HepG2 (cell line): ENCODE measurements around the gene BMPR1B. TPM values are rescaled to one million over a fixed set of nuclear protein-coding genes. Genes with fewer than 3 reads are reported as not detected.

Source experiments
- ATAC-seq: fragments of 200-7000 bp; cut with Tn5 transposase; 3 replicates; pipeline ENCODE4 v1.9.1; 2020; ENCODE audit warnings: mild to moderate bottlenecking, moderate library complexity
- BruUV-seq: library from RNA; stranded (reverse); fragments of 400-500 nt; replicated peaks from 2 replicates; lab custom pipeline; 2021; lab: Mats Ljungman, UMichigan
- CTCF ChIA-PET: fragments of 300-600 bp; formaldehyde crosslinking; extraction: SDS; loops from one replicate; lab custom pipeline; 2021; ENCODE audit warnings: low total read pairs, inconsistent platforms, low intra/inter-chr PET ratio; lab: Yijun Ruan, JAX
- POLR2A ChIA-PET: fragments of 350-600 bp; sonication (Branson Sonifier 250); formaldehyde crosslinking; loops from one replicate; lab custom pipeline; 2020; ENCODE audit warnings: antibody characterized with exemption, inconsistent platforms; lab: Yijun Ruan, JAX
- DNase-seq: peaks from one replicate; pipeline ENCODE4 v3.0.0-alpha.2; 2015; ENCODE audit warnings: low spot score
- FAIRE-seq: peaks from 3 replicates; lab custom pipeline; 2011; peaks lifted over from hg19 to GRCh38; lab: Jason Lieb, UNC
- H2AFZ ChIP-seq: one replicate; pipeline ENCODE4 v1.6.1; 2011; ENCODE audit warnings: low read length, inconsistent platforms
- H3K27ac ChIP-seq: fragments of 300-600 bp; 3 replicates; pipeline ENCODE4 v1.8.0; 2011; ENCODE audit warnings: mixed run types, mild to moderate bottlenecking, mixed read lengths, low read length, inconsistent platforms; ENCODE audit not compliant: insufficient read depth; ENCODE audit errors: extremely low read length
- H3K27me3 ChIP-seq, 2 experiments: fragments of 200-600 bp in 1 of 2; 2 replicates in 1 of 2; 3 replicates in 1 of 2; pipeline versions ENCODE4 v1.6.0 to v1.8.0; 2011; ENCODE audit warnings: low read length in 2 of 2, mild to moderate bottlenecking in 2 of 2, moderate library complexity in 2 of 2, inconsistent platforms in 1 of 2; ENCODE audit not compliant: insufficient read depth in 2 of 2, control insufficient read depth in 1 of 2
- H3K36me3 ChIP-seq, 2 experiments: fragments of 200-600 bp in 1 of 2; replicated peaks in 1 of 2; 2 replicates in 1 of 2; 3 replicates in 1 of 2; pipeline versions ENCODE4 v1.5.1 to v1.8.0; 2011; ENCODE audit warnings: low read length in 2 of 2, inconsistent platforms in 1 of 2; ENCODE audit not compliant: insufficient read depth in 2 of 2, control insufficient read depth in 1 of 2
- H3K4me1 ChIP-seq: 2 replicates; pipeline ENCODE4 v1.5.1; 2012; ENCODE audit warnings: low read length, inconsistent platforms; ENCODE audit not compliant: insufficient read depth
- H3K4me2 ChIP-seq: 2 replicates; pipeline ENCODE4 v1.6.0; 2011; ENCODE audit warnings: low read depth, low read length, inconsistent platforms
- H3K4me3 ChIP-seq, 3 experiments: fragments of 200-600 bp in 1 of 3; sonication (generic), shearing (Covaris generic) in 1 of 3; replicated peaks in 1 of 3; 2 replicates each; pipeline ENCODE4 v1.5.1; 2011 to 2016; ENCODE audit warnings: low read length in 3 of 3, inconsistent platforms in 2 of 3, low read depth in 2 of 3, mild to moderate bottlenecking in 2 of 3, control low read depth in 1 of 3, mixed read lengths in 1 of 3; ENCODE audit not compliant: insufficient read depth in 1 of 3
- H3K79me2 ChIP-seq: one replicate; pipeline ENCODE4 v1.6.1; 2011; ENCODE audit warnings: low read length, inconsistent platforms; ENCODE audit not compliant: insufficient read depth
- H3K9ac ChIP-seq: 2 replicates; pipeline ENCODE4 v1.6.0; 2011; ENCODE audit warnings: mild to moderate bottlenecking, low read depth, low read length, inconsistent platforms; ENCODE audit not compliant: insufficient read depth
- H3K9me3 ChIP-seq: 2 replicates; pipeline ENCODE4 v1.5.1; 2012; ENCODE audit warnings: mild to moderate bottlenecking, low read length
- H4K20me1 ChIP-seq: 2 replicates; pipeline ENCODE4 v1.6.0; 2011; ENCODE audit warnings: inconsistent platforms, mild to moderate bottlenecking, low read length, moderate library complexity; ENCODE audit not compliant: insufficient read depth
- CREM ChIP-seq, 2 experiments: sonication (generic) in 1 of 2; formaldehyde crosslinking in 1 of 2; IDR thresholded peaks; 2 replicates each; pipeline versions ENCODE4 v1.4.0 to v1.6.1; 2016 to 2020; ENCODE audit warnings: antibody characterized with exemption in 1 of 2, mild to moderate bottlenecking in 1 of 2, missing genetic modification reagents in 1 of 2
- DR1 ChIP-seq: sonication (generic); formaldehyde crosslinking; IDR thresholded peaks from 2 replicates; pipeline ENCODE4 v1.8.0; 2021; ENCODE audit warnings: mild to moderate bottlenecking, missing genetic modification reagents, inconsistent platforms
- FOXK1 ChIP-seq: sonication (generic); formaldehyde crosslinking; IDR thresholded peaks from 2 replicates; pipeline ENCODE4 v1.4.0; 2020; ENCODE audit warnings: low read depth, missing genetic modification reagents, borderline replicate concordance
- FOXP1 ChIP-seq, 2 experiments: fragments of 450-650 bp in 1 of 2; IDR thresholded peaks; 2 replicates each; pipeline ENCODE4 v1.6.1; 2017 to 2018; ENCODE audit warnings: antibody characterized with exemption in 1 of 2
- HMG20B ChIP-seq: conservative IDR thresholded peaks from 2 replicates; pipeline ENCODE4 v1.6.1; 2016; ENCODE audit warnings: missing genetic modification reagents, missing compliant biosample characterization
- MTERF4 ChIP-seq: sonication (generic); formaldehyde crosslinking; IDR thresholded peaks from 2 replicates; pipeline ENCODE4 v1.8.0; 2023; ENCODE audit warnings: mild to moderate bottlenecking, missing genetic modification reagents
- PHF20 ChIP-seq: sonication (generic); formaldehyde crosslinking; IDR thresholded peaks from 2 replicates; pipeline ENCODE4 v1.5.0; 2020; ENCODE audit warnings: mild to moderate bottlenecking, missing genetic modification reagents
- RFXAP ChIP-seq: sonication (generic); formaldehyde crosslinking; IDR thresholded peaks from 2 replicates; pipeline ENCODE4 v1.4.0; 2020; ENCODE audit warnings: missing genetic modification reagents, borderline replicate concordance
- SMAD1 ChIP-seq: sonication (generic); formaldehyde crosslinking; IDR thresholded peaks from 2 replicates; pipeline ENCODE4 v1.4.0; 2020; ENCODE audit warnings: missing genetic modification reagents, low read depth, mild to moderate bottlenecking, borderline replicate concordance
- TARDBP ChIP-seq: sonication (generic); formaldehyde crosslinking; IDR thresholded peaks from 2 replicates; pipeline ENCODE4 v1.8.0; 2022; ENCODE audit warnings: mild to moderate bottlenecking, missing genetic modification reagents
- ZNF180 ChIP-seq: sonication (generic); formaldehyde crosslinking; IDR thresholded peaks from 2 replicates; pipeline ENCODE4 v1.4.0; 2020; ENCODE audit warnings: low read depth, missing genetic modification reagents, borderline replicate concordance
- ZNF274 ChIP-seq: sonication (generic); formaldehyde crosslinking; IDR thresholded peaks from 2 replicates; pipeline ENCODE4 v1.5.1; 2020; ENCODE audit warnings: mild to moderate bottlenecking, missing genetic modification reagents
- ZNF3 ChIP-seq: IDR thresholded peaks from 2 replicates; pipeline ENCODE4 v1.7.0; 2017; ENCODE audit warnings: inconsistent platforms
- ZNF562 ChIP-seq: sonication (generic); formaldehyde crosslinking; IDR thresholded peaks from 2 replicates; pipeline ENCODE4 v1.8.0; 2022; ENCODE audit warnings: missing genetic modification reagents, borderline replicate concordance
- ZNF576 ChIP-seq: sonication (generic); formaldehyde crosslinking; IDR thresholded peaks from 2 replicates; pipeline ENCODE4 v1.4.0; 2020; ENCODE audit warnings: mild to moderate bottlenecking, missing genetic modification reagents
- ZNF616 ChIP-seq: sonication (generic); formaldehyde crosslinking; IDR thresholded peaks from 2 replicates; pipeline ENCODE4 v1.5.0; 2020; ENCODE audit warnings: low read depth, mild to moderate bottlenecking, missing genetic modification reagents
- ZNF782 ChIP-seq: sonication (generic); formaldehyde crosslinking; IDR thresholded peaks from 2 replicates; pipeline ENCODE4 v1.4.0; 2020; ENCODE audit warnings: missing genetic modification reagents, mild to moderate bottlenecking, borderline replicate concordance
- ZNF83 ChIP-seq: sonication (generic); formaldehyde crosslinking; IDR thresholded peaks from 2 replicates; pipeline ENCODE4 v1.4.0; 2020; ENCODE audit warnings: missing genetic modification reagents, mild to moderate bottlenecking, borderline replicate concordance
- ZXDC ChIP-seq: sonication (generic); formaldehyde crosslinking; IDR thresholded peaks from 2 replicates; pipeline ENCODE4 v1.5.0; 2020; ENCODE audit warnings: mild to moderate bottlenecking, missing genetic modification reagents
- WGBS: methylation state at CpG from one replicate; pipeline ENCODE4 v1.1.6; 2017; ENCODE audit warnings: low lambda C conversion rate; 5-methylcytosine and 5-hydroxymethylcytosine counted together
- in situ Hi-C: cut with HindIII; loops from 2 replicates; pipeline ENCODE4 v1.10.0; 2017; ENCODE audit warnings: low pct_unique_long_range_greater_than_20kb; ENCODE audit not compliant: extremely low pct_ligation_motif_present
- intact Hi-C: fragments of 100-400 bp; cut with micrococcal nuclease; formaldehyde crosslinking; loops from one replicate; pipeline ENCODE4 v1.10.0; 2022; ENCODE audit not compliant: unreplicated experiment
- polyA plus RNA-seq, 8 experiments: library from polyadenylated mRNA; depleted of rRNA in 3 of 8; stranded (reverse) in 7 of 8; unstranded in 1 of 8; fragments of >200 nt; fragmentation: Illumina TruSeq in 4 of 8; extraction: Trizol in 4 of 8; gene quantifications; 2 replicates each; pipeline versions ENCODE4 v1.2.1 to v1.2.3, GENCODE V29; 2011 to 2016; ENCODE audit warnings: low read depth in 4 of 8, missing spikeins in 1 of 8, mixed read lengths in 1 of 8; ENCODE audit not compliant: insufficient read depth in 1 of 8
- total RNA-seq, 5 experiments: library from RNA; depleted of rRNA; stranded (reverse); fragments of >200 nt; fragmentation: Illumina TruSeq; extraction: Trizol; gene quantifications; 2 replicates each; pipeline ENCODE4 v1.2.3, GENCODE V29; 2016; ENCODE audit warnings: low read depth in 1 of 5
- TF ChIP-seq, protein P1 (sequence below): sonication (generic); formaldehyde crosslinking; IDR thresholded peaks from 2 replicates; pipeline ENCODE4 v1.4.0; 2020; ENCODE audit warnings: mild to moderate bottlenecking, missing genetic modification reagents

Gene BMPR1B
- total and polyA plus RNA-seq, 2 of the 13 experiments (the other 11 are each of a cell fraction or from before 2014, with no cell fraction given): 0.07 TPM; not detected in 1

GRCh38 chr4:95020521-95020920, 262.8 kb downstream of the BMPR1B start:
- no peaks in the 10 kb centered on the region for H3K79me2 ChIP-seq
- no peak overlapping the region for H3K4me3 ChIP-seq
- H3K27me3 ChIP-seq: no peaks in the 10 kb centered on the region
- POLR2A ChIA-PET: no interaction called here
- in situ Hi-C loops (no loop called here), intact Hi-C loops (no loop called here)
- FAIRE-seq (no peak), DNase-seq (no peak), ATAC-seq (no peak)
- H3K4me1 ChIP-seq: 0 out of 2 replicates have a peak, but pooled peaks cover 7% of the 10 kb centered on the region
- CTCF ChIA-PET: no interaction called here
- no peak for TF ChIP-seq CREM (IDR thresholded peaks at IDR 0.05)
- no peak for TF ChIP-seq CREM (CRISPR knock-in tag; IDR thresholded peaks at IDR 0.05)
- no peak for TF ChIP-seq ZNF782 (CRISPR knock-in tag)
- no peak for TF ChIP-seq TARDBP (CRISPR knock-in tag)
- TF ChIP-seq SMAD1 (CRISPR knock-in tag): no peak
- TF ChIP-seq ZNF83 (CRISPR knock-in tag): no peak
- no peak for TF ChIP-seq MTERF4 (CRISPR knock-in tag)
- TF ChIP-seq, protein P1, sequence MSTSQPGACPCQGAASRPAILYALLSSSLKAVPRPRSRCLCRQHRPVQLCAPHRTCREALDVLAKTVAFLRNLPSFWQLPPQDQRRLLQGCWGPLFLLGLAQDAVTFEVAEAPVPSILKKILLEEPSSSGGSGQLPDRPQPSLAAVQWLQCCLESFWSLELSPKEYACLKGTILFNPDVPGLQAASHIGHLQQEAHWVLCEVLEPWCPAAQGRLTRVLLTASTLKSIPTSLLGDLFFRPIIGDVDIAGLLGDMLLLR (CRISPR knock-in tag): no peak
- no peak for TF ChIP-seq ZNF274 (CRISPR knock-in tag)
- TF ChIP-seq RFXAP: no peak
- TF ChIP-seq ZNF3 (CRISPR knock-in tag): no peak
- no peak for TF ChIP-seq ZNF562 (CRISPR knock-in tag)
- no peak for TF ChIP-seq ZXDC (CRISPR knock-in tag)
- no peak for TF ChIP-seq HMG20B (CRISPR knock-in tag)
- TF ChIP-seq FOXK1 (CRISPR knock-in tag): no peak
- no peak for TF ChIP-seq DR1 (CRISPR knock-in tag)
- TF ChIP-seq ZNF576 (CRISPR knock-in tag): no peak
- TF ChIP-seq ZNF616: no peak
- TF ChIP-seq ZNF180 (CRISPR knock-in tag): no peak
- no peak for TF ChIP-seq FOXP1 (IDR thresholded peaks at IDR 0.05)
- no peak for TF ChIP-seq FOXP1 (CRISPR knock-in tag; IDR thresholded peaks at IDR 0.05)
- no peak for TF ChIP-seq PHF20
- no peaks in the 10 kb centered on the region for H4K20me1 ChIP-seq
- no peak overlapping the region for H2AFZ ChIP-seq
- no peak overlapping the region for H3K9ac ChIP-seq
- WGBS: 45% methylated on average over 8 of the region's 8 CpGs
- H3K36me3 ChIP-seq: no peaks in the 10 kb centered on the region
- H3K27ac ChIP-seq: no peak overlapping the region
- no peak overlapping the region for H3K4me2 ChIP-seq
- H3K9me3 ChIP-seq: no peaks in the 10 kb centered on the region
- BruUV-seq: no TSS peak
